ENCODE data around the gene ACLY.

The ACLY gene

DNA sequence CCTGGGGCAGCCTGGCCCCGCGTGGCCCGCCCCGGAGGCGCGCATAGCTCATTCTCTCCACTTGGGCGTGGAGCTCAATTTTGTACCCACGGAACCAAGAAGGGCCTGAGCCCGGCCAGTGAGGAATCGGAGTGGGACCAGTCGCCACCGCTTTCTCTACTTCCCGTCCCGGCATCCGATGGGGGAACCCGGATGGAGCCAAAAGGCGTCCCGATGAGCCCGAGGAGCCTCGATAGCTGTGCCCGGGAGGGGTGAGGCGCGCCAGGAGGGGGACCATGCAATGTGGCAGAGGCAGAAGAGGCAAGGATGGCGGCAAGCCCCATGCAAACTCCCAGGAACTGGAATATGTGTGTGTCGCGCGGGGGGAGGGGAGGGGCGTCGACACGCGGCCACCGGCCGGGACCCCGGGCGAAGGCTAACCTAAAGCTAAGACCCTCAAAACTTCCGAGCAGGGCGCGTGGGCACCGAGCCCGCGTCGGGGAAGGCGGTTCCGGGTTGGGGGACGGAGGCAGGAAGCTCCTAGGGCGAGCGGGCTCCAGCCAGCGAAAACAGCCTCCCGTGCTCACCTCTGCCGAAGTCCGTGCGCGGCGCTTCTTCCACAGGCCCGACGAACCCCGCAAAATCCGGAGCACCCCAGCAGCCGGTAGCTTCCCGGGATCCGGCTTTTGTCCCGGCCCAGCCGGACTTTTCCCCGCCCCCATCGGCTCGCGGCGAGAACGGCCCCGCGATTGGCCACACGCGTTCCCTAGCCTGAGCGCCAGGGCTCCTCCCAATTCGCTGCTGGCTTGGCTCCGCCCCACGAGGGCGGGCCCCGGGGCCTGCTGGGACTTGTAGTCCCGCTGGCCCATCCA, at the start of gene ACLY:
Gene ACLY (minus strand): TSS at position 638 of the 851 bp plus-strand sequence. CDS start 5,078 bp downstream, outside the sequence.
- DNase-seq = peak; percentile 97

GRCh38 chr17:41967921-41968578, 49.3 kb upstream of the ACLY start:
- DNase-seq = no peak

DNA sequence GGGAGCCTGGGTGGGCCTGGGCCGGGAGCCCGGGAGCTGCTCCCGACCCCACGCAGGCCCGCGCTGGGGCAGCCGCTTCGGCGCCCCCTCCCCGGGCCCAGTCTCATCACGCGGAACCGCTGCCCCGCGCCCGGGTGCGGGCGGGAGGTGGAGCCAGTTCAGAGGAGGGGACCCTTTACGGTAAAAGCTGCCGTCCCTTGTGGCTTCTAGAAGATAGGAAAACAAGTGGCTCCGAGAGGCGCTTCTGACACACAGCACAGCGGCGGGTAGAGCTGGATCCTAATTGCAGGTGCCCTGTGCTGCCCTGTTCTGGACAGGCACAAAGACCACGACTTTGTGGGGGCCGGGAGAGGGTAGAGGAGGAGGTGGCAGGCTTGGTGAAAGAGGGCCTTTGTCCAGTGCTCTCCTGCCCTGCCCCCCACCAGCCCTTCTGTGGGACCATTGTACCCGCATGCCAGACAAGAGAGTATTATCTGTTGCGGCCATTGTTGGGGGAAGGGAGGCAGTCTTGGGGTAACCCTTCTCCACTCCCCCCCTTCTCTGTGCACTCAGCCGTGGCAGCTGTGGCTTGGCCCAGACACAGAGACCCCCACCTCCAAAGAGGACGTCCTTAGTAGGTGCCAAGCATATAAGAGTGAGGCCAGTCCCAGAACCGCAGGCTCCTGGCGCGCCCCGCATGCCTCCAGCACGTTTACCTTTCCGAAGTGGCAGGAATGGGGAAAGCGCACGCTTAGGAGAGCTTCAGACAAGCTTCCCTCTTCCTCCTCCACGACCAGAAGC, 48.6 kb upstream of the ACLY start:
- peak; percentile 31 for DNase-seq

DNA sequence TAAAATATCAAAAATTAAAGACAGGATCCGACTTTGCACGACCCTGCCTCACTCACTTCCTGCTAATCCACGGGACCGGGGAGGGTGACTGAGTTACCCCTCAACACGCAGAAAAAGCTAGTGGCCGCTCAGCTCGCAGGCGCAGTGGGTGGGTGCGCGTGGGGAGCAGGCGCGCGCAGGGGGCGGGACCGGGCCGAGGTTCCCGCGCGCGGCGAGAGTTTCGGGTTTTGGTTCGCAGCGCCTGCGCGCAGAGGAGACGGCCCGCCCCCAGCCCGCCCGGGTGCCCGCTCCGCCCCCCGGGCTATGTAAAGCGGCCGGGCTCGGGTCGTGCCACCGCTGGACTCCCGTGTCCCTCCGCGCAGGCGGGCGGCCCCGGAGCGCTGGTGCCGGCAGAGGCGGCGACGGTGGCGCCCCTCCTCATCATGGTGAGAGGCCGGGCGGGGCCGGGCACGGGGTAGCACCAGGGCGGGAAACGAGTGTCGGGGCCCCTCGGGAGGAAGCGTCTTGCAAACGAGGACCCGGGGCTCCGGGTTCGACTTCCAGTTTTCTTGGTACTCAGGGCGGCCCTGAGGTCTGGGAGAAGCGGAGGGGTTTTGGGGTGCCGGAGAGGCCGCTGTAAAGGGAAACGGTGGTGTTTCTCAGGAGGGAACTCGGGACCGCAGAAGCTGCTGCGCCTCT, 47.9 kb upstream of the ACLY start, which contains the start of gene CNP:
Gene CNP (plus strand): TSS at position 333 of the 678 bp plus-strand sequence. CDS start 90 bp downstream, at position 423.
- DNase-seq = peak; percentile 83

- DNase-seq = no peak
Observed at GRCh38 chr17:41965694-41966462, 47.1 kb upstream of the ACLY start.

- DNase-seq = peak; percentile 28
Observed at GRCh38 chr17:41962768-41963434, 44.1 kb upstream of the ACLY start.

- DNase-seq = no peak
Observed at GRCh38 chr17:41962111-41962510, 43.4 kb upstream of the ACLY start.

- DNase-seq = peak; percentile 9
Observed at GRCh38 chr17:41959336-41960095, 40.8 kb upstream of the ACLY start.

- DNase-seq = no peak
Observed at GRCh38 chr17:41959030-41959335, 40.2 kb upstream of the ACLY start.

DNA sequence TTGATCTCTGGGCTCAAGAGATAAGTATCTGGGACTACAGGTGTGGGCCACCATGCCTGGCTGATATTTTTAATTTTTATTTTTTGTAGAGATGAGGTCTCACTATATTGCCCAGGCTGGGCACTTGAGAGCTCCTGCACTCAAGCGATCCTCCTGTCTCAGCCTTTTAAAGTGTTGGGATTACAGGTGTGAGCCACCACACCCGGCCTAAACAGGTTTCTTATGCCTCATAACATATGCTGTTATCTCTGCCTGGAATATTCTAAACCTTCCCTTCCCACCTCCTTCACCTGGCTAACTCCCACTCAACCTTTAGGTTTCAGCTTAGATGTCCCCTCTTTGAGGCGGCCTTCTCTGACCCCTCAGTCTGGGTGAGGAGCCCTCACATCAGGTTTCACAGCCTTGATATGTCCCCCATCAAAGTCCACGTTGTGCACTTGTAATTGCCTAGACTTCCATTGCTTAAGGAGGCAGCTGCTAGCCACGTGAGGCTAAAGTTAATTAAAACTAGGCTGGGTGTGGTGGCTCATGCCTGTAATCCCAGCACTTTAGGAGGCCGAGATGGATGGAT, 39.2 kb upstream of the ACLY start:
- no peak for DNase-seq

DNA sequence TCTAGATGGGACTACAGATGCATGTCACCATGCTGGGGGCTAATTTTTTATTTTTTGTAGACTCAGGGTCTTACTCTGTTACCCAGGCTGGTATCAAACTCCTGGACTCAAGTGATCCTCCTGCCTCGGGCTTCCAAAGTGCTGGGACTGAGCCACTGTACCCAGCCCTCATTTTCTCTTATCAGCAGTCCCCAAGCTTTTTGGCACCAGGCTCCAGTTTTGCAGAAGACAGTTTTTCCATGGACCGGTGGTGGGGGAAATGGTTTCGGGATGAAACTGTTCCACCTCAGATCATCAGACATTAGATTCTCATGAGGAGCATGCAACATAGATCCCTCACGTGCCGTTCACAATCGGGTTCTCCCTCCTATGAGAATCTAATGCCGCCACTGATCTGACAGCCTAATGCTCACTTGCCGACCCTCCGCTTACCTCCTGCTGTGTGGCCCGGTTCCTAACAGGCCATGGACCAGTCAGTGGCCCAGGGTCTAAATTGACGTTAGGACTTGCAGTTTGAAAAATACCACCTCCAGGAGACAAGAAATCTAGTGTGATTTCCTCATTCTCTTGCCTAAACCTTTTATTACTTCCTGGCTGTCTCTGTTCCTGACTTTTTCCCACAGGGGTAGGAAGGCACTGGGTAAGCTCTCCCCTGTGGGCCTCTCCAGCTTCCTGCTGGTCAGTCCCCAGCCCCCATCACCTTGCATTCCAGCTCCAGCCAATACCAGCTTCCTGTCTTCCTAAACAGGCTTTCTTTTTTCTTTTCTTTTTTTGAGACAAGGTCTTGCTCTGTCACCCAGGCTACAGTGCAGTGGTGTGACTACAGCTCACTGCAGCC, 38.5 kb upstream of the ACLY start:
- DNase-seq = no peak

DNA sequence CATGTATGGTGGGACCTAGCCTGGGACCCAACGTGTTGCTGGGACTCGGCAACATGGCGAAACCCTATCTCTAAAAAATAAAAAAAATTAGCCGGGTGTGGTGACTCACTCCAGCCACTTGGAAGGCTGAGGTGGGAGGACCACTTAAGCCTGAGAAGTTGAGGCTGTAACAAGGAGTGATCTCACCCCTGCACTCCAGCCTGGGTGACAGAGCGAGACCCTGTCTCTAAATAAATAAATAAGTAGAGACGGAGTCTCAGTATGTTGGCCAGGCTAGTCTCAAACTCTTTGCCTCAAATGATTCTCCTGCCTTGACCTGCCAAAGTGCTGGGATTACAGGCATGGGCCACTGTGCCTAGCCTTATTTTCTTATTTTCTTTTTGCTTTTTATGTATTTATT, 37.8 kb upstream of the ACLY start:
- DNase-seq = no peak

DNA sequence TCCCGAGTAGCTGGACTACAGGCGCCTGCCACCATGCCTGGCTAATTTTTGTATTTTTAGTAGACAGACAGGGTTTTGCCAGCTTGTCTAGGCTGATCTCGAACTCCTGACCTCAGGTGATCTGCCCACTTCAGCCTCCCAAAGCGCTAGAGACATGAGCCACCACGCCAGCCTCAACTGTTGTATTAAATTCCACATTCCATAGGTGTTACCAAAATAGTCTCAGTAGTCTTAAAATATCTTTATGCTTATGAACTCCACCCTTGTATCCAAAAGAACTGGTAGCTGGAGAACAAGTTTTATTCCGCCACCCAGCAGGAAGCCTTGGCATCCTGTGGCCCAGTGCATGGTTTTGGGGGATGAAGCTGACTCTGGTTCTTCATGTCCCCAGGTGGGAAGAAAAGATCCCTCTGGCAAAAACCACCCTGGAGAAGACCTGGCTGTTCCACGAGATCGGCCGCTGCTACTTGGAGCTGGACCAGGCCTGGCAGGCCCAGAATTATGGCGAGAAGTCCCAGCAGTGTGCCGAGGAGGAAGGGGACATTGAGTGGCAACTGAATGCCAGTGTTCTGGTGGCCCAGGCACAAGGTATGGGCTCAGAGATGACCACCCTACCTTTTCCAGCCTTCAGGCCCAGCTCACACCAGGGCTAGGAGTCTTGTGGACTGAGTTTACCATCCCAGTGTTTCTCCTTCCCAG, 30.2 kb upstream of the ACLY start:
- no peak for DNase-seq

DNA sequence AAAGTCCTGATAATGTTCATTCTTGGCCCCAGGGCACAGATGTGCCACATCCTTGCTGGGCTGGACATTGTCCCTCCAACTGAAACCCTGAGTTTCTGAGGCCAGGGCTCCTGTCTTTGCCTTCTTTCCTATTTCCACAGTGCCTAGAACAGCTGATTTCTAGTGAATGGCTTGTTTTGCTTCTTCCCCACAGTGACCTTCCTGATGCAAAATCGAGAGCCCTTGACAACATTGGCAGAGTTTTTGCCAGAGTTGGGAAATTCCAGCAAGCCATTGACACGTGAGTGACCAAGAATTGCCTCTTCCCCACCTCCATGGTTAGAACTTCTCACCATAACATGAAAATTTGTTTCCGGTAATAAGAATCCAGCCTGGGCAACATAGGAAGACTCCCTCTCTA, 26.2 kb upstream of the ACLY start:
- no peak for DNase-seq

GRCh38 chr17:41943492-41943891, 24.7 kb upstream of the ACLY start:
- DNase-seq = no peak

DNA sequence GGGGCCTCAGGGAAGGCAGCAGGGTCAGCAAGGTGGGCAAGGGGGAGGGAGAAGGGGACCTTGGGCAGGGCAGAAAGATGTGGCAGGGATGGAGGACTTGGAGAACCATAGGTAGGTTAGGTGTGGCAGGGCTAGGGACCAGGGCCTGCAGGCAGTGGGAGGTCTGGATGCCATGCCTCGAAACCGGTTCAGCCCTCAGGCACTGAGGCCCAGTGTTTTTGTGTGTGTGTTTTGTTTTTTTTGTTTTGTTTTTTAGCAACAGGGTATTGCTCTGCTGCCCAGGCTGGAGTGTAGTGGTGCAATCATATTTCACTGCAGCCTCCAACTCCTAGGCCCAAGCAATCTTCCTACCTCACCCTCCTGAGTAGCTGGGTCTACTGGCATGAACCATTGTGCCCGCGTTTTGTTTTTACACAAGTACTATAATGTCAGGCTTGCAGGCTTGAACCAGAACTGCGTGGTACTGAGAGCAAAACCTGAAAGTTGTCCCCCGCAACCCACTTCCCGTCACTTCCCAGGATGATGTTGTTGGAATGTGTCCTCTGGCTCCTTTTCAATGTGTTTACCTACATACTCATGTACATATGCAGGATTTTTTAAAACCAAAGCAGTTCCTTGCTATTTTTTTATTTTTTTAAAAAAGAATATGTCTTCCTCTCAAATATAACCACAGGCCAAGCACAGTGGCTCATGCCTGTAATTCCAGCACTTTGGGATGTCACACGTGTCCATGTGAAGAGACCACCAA, 24.0 kb upstream of the ACLY start:
- DNase-seq = no peak

DNA sequence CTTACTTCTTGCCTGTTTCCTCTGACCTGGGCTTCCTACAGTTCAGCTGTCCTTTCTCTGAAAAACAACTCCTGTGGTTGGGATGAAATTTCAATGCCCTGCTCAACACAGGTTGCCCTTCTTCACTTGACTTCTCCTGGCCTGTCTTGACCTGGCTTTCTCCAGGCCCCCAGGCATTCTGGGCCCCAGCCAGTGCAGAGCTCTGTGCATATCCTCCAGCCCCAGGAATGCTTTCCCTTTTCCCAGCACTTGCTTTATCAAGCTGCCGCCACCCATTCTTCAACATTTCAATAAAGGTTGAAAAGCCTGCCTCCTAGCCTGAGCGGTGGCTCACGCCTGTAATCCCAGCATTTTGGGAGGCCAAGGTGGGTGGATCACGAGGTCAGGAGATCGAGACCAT, 22.4 kb upstream of the ACLY start:
- no peak for DNase-seq

DNA sequence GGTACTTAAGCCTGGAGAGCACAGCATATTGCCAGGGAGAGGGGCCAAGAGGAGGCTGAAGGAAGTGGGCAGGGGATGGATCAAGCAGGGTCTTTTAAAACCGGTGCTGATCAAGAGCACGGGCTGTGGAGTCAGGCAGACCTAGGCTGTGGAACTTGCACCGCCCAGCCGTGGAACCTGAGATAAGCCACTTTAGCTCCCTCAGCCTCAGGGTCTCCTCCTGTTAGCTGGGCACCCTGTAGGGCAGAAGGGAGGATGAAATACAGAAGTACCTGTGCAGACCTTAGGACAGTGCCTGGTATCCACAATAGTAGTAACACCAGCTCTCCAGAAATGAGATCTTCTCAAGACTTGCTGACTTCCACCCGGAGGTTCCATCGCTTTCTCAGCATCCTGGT, 20.9 kb upstream of the ACLY start:
- DNase-seq = no peak

Data from T1000 (cell line).